Heart left ventricle (tissue), 13 donors: ENCODE results near the gene VEZF1.
"Not testable (repeated sequence)": the region's sequence is repeated elsewhere in the genome, so short reads cannot be mapped to it uniquely, and the experiment has no call there.

Source experiments
- CTCF ChIP-seq, 12 donors: fragments of 200-600 bp; sonication (generic) in 4 of 12; IDR thresholded peaks; one replicate each; pipeline versions ENCODE4 v1.5.0 to v1.8.0; 2018 to 2022; ENCODE audit warnings: antibody characterized with exemption in 12 of 12, mild to moderate bottlenecking in 5 of 12
- POLR2A ChIP-seq, 2 donors: fragments of 450-650 bp; IDR thresholded peaks; one replicate each; pipeline ENCODE4 v1.6.1; 2017; ENCODE audit warnings: antibody characterized with exemption in 2 of 2, mild to moderate bottlenecking in 2 of 2, moderate library complexity in 2 of 2
- donor health status: ischemic (EF 13 %, LVEDD 7.1; RV severe dilation, severe dysfunction).
- donor health status: DM: no; HTN: yes; CAD: no.
- donor health status: DM: no; HTN: no; CAD: no.
- donor health status: ischemic (EF 25% LVEDD 6.9; RV normal size, moderate dysfunction).
- donor health status: ischemic (EF 25% LVEDD 5.7; RV mildly dilated, moderate dysfunction).
- donor health status: ischemic (EF 35%, LVEDD 5.7; RV mildly dilated, moderate dysfunction).
- donor health status: nonischemic (EF 11% LVEDD 7.7; RV severe dilation, severe dysfunction).
- donor health status: DM: yes; HTN: yes; CAD: no.
- donor health status: PGD.
- donor health status: ischemic (EF 29% LVEDD 5.4; RV normal size, mild dysfunction).
- donor health status: nonischemic (EF 23%, LVEDD 6.1; RV moderate dilation, normal function).

DNA sequence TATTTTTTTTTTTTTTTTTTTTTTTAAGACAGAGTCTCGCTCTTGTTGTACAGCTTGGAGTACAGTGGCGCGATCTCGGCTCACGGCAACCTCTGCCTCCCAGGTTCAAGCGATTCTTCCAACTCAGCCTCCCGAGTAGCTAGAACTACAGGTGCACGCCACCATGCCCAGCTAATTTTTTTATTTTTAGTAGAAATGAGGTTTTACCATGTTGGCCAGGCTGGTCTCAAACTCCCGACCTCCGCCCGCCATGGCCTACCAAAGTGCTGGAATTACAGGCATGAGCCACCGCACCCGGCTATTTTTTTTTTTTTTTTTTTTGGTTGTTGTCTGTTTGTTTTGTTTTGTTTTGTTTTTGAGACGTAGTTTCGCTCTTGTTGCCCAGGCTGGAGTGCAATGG, 29.7 kb downstream of the VEZF1 start:
- not testable (repeated sequence) for TF ChIP-seq CTCF, POLR2A (IDR thresholded peaks at IDR 0.05)
